HG03575 (cell line): ENCODE data around the gene CERK.

Experiments used
- ATAC-seq: cut with Tn5 transposase; IDR thresholded peaks from one replicate; pipeline ENCODE4 v1.9.1; 2021; ENCODE audit not compliant: unreplicated experiment, insufficient number of reproducible peaks, low FRiP score; ENCODE audit errors: extremely low read depth

Gene CERK

GRCh38 chr22:46710806-46711205 is 27.2 kb downstream of the CERK start:
- no peak for ATAC-seq

GRCh38 chr22:46708766-46709330 is 29.2 kb downstream of the CERK start:
- ATAC-seq, result no peak

GRCh38 chr22:46707827-46708570 is 30.1 kb downstream of the CERK start:
- ATAC-seq, result no peak

- no peak for ATAC-seq
Observed at GRCh38 chr22:46707305-46707704, 30.7 kb downstream of the CERK start.

- no peak for ATAC-seq
Observed at GRCh38 chr22:46706060-46706459, 32.0 kb downstream of the CERK start.

GRCh38 chr22:46703996-46704370 is 34.1 kb downstream of the CERK start:
- ATAC-seq, result no peak

GRCh38 chr22:46703171-46703995 is 34.7 kb downstream of the CERK start:
- no peak for ATAC-seq

GRCh38 chr22:46701262-46701661 is 36.8 kb downstream of the CERK start:
- no peak for ATAC-seq

- ATAC-seq, result no peak
Observed at GRCh38 chr22:46699091-46699490, 39.0 kb downstream of the CERK start.

- ATAC-seq, result no peak
Observed at GRCh38 chr22:46697811-46698515, 40.1 kb downstream of the CERK start.

- no peak for ATAC-seq
Observed at GRCh38 chr22:46696614-46697013, 41.4 kb downstream of the CERK start.

GRCh38 chr22:46696229-46696518 is 41.9 kb downstream of the CERK start:
- no peak for ATAC-seq

- no peak for ATAC-seq
Observed at GRCh38 chr22:46695346-46696228, 42.5 kb downstream of the CERK start.

- no peak for ATAC-seq
Observed at GRCh38 chr22:46694416-46695170, 43.5 kb downstream of the CERK start.

GRCh38 chr22:46693634-46694415 is 44.2 kb downstream of the CERK start:
- no peak for ATAC-seq

- no peak for ATAC-seq
Observed at GRCh38 chr22:46691571-46691970, 46.5 kb downstream of the CERK start.

- ATAC-seq, result no peak
Observed at GRCh38 chr22:46690146-46690545, 47.9 kb downstream of the CERK start.
